ENCODE measurements around the gene SETBP1. TPM values are rescaled to one million over a fixed set of nuclear protein-coding genes. Genes with fewer than 3 reads are reported as not detected.

SETBP1 gene
- total RNA-seq, 1 experiment from 2014 or later, result 9.6 TPM

DNA sequence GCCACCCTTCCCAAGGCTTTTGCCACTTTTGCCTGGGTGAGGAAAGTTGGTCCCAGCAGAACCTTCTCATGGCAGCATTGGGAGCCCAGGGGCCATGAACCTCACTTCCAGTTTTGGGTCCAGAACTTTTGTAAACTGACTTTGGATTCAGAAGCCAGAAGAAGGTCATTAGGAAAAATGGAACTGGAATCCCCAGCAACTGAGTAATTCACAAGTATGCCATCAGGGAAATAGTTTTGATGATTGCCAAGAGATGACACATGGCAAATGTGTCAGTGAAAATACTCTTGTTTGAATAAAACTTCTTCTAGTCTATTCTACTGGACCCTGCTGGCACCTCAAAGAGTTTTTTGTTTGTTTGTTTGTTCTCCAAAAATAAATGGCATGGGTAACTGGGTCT is 203.7 kb downstream of the SETBP1 start:
- peaks cover 15% of the 10 kb centered on the region for H3K9me3 Mint-ChIP-seq
- peaks cover 16% of the 10 kb centered on the region for H3K4me1 Mint-ChIP-seq
- peaks cover 14% of the 10 kb centered on the region for H3K36me3 Mint-ChIP-seq
- no peaks in the 10 kb centered on the region; the same call in 1 of the 2 replicates for H3K27me3 Mint-ChIP-seq (ENCODE audit: low read depth)
- ATAC-seq (no peak), DNase-seq (ENCODE audit: low spot score) (no peak)
- H3K27ac Mint-ChIP-seq, result no peak overlapping the region
- ChIA-PET POLR2A (no interaction called here), CTCF (no interaction called here)
- TF ChIP-seq, protein P1, sequence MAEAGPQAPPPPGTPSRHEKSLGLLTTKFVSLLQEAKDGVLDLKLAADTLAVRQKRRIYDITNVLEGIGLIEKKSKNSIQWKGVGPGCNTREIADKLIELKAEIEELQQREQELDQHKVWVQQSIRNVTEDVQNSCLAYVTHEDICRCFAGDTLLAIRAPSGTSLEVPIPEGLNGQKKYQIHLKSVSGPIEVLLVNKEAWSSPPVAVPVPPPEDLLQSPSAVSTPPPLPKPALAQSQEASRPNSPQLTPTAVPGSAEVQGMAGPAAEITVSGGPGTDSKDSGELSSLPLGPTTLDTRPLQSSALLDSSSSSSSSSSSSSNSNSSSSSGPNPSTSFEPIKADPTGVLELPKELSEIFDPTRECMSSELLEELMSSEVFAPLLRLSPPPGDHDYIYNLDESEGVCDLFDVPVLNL (CRISPR knock-in tag; IDR thresholded peaks at IDR 0.05; ENCODE audit: borderline replicate concordance, low read depth), result no peak
- TF ChIP-seq, protein P2, sequence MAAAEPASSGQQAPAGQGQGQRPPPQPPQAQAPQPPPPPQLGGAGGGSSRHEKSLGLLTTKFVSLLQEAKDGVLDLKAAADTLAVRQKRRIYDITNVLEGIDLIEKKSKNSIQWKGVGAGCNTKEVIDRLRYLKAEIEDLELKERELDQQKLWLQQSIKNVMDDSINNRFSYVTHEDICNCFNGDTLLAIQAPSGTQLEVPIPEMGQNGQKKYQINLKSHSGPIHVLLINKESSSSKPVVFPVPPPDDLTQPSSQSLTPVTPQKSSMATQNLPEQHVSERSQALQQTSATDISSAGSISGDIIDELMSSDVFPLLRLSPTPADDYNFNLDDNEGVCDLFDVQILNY (CRISPR knock-in tag; IDR thresholded peaks at IDR 0.05), result no peak
- TF ChIP-seq SMAD4 (CRISPR knock-in tag; IDR thresholded peaks at IDR 0.05), result no peak
- TF ChIP-seq EMX1 (CRISPR knock-in tag; IDR thresholded peaks at IDR 0.05), result no peak
- TF ChIP-seq HMGA2 (CRISPR knock-in tag; IDR thresholded peaks at IDR 0.05), result no peak
- TF ChIP-seq TP53 (CRISPR knock-in tag; IDR thresholded peaks at IDR 0.05), result no peak
- TF ChIP-seq, protein P3, sequence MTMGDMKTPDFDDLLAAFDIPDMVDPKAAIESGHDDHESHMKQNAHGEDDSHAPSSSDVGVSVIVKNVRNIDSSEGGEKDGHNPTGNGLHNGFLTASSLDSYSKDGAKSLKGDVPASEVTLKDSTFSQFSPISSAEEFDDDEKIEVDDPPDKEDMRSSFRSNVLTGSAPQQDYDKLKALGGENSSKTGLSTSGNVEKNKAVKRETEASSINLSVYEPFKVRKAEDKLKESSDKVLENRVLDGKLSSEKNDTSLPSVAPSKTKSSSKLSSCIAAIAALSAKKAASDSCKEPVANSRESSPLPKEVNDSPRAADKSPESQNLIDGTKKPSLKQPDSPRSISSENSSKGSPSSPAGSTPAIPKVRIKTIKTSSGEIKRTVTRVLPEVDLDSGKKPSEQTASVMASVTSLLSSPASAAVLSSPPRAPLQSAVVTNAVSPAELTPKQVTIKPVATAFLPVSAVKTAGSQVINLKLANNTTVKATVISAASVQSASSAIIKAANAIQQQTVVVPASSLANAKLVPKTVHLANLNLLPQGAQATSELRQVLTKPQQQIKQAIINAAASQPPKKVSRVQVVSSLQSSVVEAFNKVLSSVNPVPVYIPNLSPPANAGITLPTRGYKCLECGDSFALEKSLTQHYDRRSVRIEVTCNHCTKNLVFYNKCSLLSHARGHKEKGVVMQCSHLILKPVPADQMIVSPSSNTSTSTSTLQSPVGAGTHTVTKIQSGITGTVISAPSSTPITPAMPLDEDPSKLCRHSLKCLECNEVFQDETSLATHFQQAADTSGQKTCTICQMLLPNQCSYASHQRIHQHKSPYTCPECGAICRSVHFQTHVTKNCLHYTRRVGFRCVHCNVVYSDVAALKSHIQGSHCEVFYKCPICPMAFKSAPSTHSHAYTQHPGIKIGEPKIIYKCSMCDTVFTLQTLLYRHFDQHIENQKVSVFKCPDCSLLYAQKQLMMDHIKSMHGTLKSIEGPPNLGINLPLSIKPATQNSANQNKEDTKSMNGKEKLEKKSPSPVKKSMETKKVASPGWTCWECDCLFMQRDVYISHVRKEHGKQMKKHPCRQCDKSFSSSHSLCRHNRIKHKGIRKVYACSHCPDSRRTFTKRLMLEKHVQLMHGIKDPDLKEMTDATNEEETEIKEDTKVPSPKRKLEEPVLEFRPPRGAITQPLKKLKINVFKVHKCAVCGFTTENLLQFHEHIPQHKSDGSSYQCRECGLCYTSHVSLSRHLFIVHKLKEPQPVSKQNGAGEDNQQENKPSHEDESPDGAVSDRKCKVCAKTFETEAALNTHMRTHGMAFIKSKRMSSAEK (CRISPR knock-in tag; IDR thresholded peaks at IDR 0.05; ENCODE audit: borderline replicate concordance), result no peak
- TF ChIP-seq, protein P4, sequence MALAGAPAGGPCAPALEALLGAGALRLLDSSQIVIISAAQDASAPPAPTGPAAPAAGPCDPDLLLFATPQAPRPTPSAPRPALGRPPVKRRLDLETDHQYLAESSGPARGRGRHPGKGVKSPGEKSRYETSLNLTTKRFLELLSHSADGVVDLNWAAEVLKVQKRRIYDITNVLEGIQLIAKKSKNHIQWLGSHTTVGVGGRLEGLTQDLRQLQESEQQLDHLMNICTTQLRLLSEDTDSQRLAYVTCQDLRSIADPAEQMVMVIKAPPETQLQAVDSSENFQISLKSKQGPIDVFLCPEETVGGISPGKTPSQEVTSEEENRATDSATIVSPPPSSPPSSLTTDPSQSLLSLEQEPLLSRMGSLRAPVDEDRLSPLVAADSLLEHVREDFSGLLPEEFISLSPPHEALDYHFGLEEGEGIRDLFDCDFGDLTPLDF (CRISPR knock-in tag; IDR thresholded peaks at IDR 0.05), result no peak
- TF ChIP-seq, protein P5, sequence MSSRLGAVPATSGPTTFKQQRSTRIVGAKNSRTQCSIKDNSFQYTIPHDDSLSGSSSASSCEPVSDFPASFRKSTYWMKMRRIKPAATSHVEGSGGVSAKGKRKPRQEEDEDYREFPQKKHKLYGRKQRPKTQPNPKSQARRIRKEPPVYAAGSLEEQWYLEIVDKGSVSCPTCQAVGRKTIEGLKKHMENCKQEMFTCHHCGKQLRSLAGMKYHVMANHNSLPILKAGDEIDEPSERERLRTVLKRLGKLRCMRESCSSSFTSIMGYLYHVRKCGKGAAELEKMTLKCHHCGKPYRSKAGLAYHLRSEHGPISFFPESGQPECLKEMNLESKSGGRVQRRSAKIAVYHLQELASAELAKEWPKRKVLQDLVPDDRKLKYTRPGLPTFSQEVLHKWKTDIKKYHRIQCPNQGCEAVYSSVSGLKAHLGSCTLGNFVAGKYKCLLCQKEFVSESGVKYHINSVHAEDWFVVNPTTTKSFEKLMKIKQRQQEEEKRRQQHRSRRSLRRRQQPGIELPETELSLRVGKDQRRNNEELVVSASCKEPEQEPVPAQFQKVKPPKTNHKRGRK (CRISPR knock-in tag; IDR thresholded peaks at IDR 0.05; ENCODE audit: borderline replicate concordance), result no peak
- no peak for TF ChIP-seq ZNF416 (CRISPR knock-in tag; IDR thresholded peaks at IDR 0.05)
- no peak overlapping the region for H3K4me3 Mint-ChIP-seq

DNA sequence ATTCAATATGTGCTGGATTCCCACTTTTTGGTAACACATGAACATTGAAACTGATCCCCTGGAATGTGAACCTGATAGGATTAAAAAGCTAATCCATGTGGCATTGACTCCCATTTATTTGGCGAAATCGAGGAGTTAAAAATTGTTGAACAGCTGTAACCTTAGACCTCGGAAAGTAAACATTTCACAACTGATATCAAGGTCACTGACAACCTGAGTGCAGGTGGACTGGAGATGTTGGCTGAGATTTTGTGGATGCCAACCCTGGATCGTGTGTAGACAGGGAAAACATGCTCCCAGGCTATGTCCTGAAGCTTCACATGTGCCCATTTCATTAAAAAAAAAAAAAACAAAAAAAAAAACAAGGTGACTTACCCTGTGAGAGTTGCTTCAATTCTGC is 204.8 kb downstream of the SETBP1 start:
- DNase-seq (ENCODE audit: low spot score), result no peak

DNA sequence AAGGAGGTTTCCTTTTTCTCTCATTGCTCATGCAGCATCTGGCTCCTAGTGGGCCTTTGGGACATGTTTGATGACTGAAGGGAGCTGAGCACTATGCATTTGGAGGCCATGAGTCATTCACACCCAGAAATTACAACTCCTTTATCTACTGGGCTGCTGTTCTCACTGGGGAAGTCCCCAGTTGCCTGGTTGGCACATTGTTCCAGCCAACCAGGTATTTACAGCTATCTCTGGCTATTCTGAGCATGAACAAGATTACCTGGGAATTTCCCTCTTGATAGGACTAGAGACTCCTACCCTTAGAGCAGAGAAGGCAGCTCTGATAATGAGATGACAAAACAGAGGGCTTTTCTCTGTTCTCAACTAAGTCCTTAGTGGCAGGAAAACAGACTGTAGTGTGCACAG is 206.5 kb downstream of the SETBP1 start:
- POLR2A ChIA-PET, result no interaction called here
- H3K27me3 Mint-ChIP-seq (ENCODE audit: low read depth), result no peaks in the 10 kb centered on the region
- peaks cover 4% of the 10 kb centered on the region; the same call in 1 of the 2 replicates for H3K4me1 Mint-ChIP-seq
- TF ChIP-seq, protein P6, sequence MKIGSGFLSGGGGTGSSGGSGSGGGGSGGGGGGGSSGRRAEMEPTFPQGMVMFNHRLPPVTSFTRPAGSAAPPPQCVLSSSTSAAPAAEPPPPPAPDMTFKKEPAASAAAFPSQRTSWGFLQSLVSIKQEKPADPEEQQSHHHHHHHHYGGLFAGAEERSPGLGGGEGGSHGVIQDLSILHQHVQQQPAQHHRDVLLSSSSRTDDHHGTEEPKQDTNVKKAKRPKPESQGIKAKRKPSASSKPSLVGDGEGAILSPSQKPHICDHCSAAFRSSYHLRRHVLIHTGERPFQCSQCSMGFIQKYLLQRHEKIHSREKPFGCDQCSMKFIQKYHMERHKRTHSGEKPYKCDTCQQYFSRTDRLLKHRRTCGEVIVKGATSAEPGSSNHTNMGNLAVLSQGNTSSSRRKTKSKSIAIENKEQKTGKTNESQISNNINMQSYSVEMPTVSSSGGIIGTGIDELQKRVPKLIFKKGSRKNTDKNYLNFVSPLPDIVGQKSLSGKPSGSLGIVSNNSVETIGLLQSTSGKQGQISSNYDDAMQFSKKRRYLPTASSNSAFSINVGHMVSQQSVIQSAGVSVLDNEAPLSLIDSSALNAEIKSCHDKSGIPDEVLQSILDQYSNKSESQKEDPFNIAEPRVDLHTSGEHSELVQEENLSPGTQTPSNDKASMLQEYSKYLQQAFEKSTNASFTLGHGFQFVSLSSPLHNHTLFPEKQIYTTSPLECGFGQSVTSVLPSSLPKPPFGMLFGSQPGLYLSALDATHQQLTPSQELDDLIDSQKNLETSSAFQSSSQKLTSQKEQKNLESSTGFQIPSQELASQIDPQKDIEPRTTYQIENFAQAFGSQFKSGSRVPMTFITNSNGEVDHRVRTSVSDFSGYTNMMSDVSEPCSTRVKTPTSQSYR (CRISPR knock-in tag; IDR thresholded peaks at IDR 0.05), result no peak
- TF ChIP-seq ZNF121 (CRISPR knock-in tag; IDR thresholded peaks at IDR 0.05), result no peak
- no peak for TF ChIP-seq TEAD4 (CRISPR knock-in tag; IDR thresholded peaks at IDR 0.05)
- TF ChIP-seq ZNF138 (CRISPR knock-in tag; conservative IDR thresholded peaks at IDR 0.05), result no peak
- TF ChIP-seq ESRRA (CRISPR knock-in tag; IDR thresholded peaks at IDR 0.05; ENCODE audit: borderline replicate concordance), result no peak
- peaks cover 21% of the 10 kb centered on the region for H3K9me3 Mint-ChIP-seq
- no peak for ATAC-seq
- DNase-seq (ENCODE audit: low spot score), result no peak
- no peak overlapping the region for H3K27ac Mint-ChIP-seq
- peaks cover 19% of the 10 kb centered on the region for H3K36me3 Mint-ChIP-seq
- CTCF ChIA-PET, result no interaction called here
- no peak overlapping the region for H3K4me3 Mint-ChIP-seq

More for the DNA sequence above, 204.8 kb downstream of the SETBP1 start:
- Mint-ChIP-seq H3K27ac (no peak overlapping the region), H3K4me1 (peaks cover 16% of the 10 kb centered on the region), H3K36me3 (peaks cover 8% of the 10 kb centered on the region), H3K27me3 (ENCODE audit: low read depth) (no peaks in the 10 kb centered on the region), H3K9me3 (peaks cover 9% of the 10 kb centered on the region), H3K4me3 (no peak overlapping the region)
- ChIA-PET POLR2A (interaction anchor here (0.7 kb wide), 1 partner anchor 96 kb away, joined by 3 read pairs; no protein-coding TSS in a partner anchor), CTCF (interaction anchor here (0.6 kb wide), 1 partner anchor 328 kb away, joined by 3 read pairs; no protein-coding TSS in a partner anchor)
- TF ChIP-seq PRRX2 (CRISPR knock-in tag; IDR thresholded peaks at IDR 0.05), result no peak
- ATAC-seq, result no peak
